AG10803 (cell line): Measurements from ENCODE around the gene AKR7A2.
"Not testable (repeated sequence)": the region's sequence is repeated elsewhere in the genome, so short reads cannot be mapped to it uniquely, and the experiment has no call there.

Experiments used
- DNase-seq: peaks from one replicate; pipeline ENCODE4 v3.0.0; 2010; ENCODE audit warnings: low read depth
- H3K4me3 ChIP-seq: 2 replicates; pipeline ENCODE4 v1.5.1; 2011; ENCODE audit warnings: mild to moderate bottlenecking, low read length, control low read depth
- CTCF ChIP-seq: conservative IDR thresholded peaks from 2 replicates; pipeline ENCODE4 v1.5.1; 2011; ENCODE audit warnings: mild to moderate bottlenecking, low read length, control low read depth, inconsistent platforms

Gene AKR7A2

GRCh38 chr1:19305880-19306279 lies 6.1 kb downstream of the AKR7A2 start:
- no peak for DNase-seq
- H3K4me3 ChIP-seq, result no peak overlapping the region
- TF ChIP-seq CTCF, result no peak

- DNase-seq, H3K4me3 ChIP-seq: not testable (repeated sequence)
Measured at GRCh38 chr1:19304081-19304480, 7.9 kb downstream of the AKR7A2 start.

GRCh38 chr1:19300211-19300610 lies 11.7 kb downstream of the AKR7A2 start:
- DNase-seq, result no peak
- TF ChIP-seq CTCF, result no peak
- no peak overlapping the region for H3K4me3 ChIP-seq

GRCh38 chr1:19294638-19295037 lies 17.3 kb downstream of the AKR7A2 start:
- no peak for TF ChIP-seq CTCF
- no peak for DNase-seq
- no peak overlapping the region for H3K4me3 ChIP-seq

GRCh38 chr1:19289244-19289643 lies 22.7 kb downstream of the AKR7A2 start:
- TF ChIP-seq CTCF, result no peak
- no peak for DNase-seq
- peak overlapping the region; percentile 58 for H3K4me3 ChIP-seq

GRCh38 chr1:19288324-19289241 lies 23.4 kb downstream of the AKR7A2 start, which contains the start of gene AKR7A3:
Gene AKR7A3, minus strand, starts transcription at chr1:19288770. Its CDS starts 61 bp downstream, at chr1:19288709.
- H3K4me3 ChIP-seq, result peak within 1 kb of the TSS; percentile 58
- DNase-seq, result peak; percentile 11

GRCh38 chr1:19287436-19288185 lies 24.3 kb downstream of the AKR7A2 start:
- no peak for TF ChIP-seq CTCF
- H3K4me3 ChIP-seq, result no peak overlapping the region
- no peak for DNase-seq

- not testable (repeated sequence) for H3K4me3 ChIP-seq, DNase-seq
Measured at GRCh38 chr1:19285807-19286206, 26.1 kb downstream of the AKR7A2 start.

- H3K4me3 ChIP-seq, DNase-seq: not testable (repeated sequence)
Measured at GRCh38 chr1:19285366-19285765, 26.6 kb downstream of the AKR7A2 start.
